Effector memory CD4-positive, alpha-beta T cell (primary cell): ENCODE data around the gene KLHL41.
A peak's percentile ranks its signal among the peaks of the same experiment; 100 is the strongest.
"Not testable (repeated sequence)": the region's sequence is repeated elsewhere in the genome, so short reads cannot be mapped to it uniquely, and the experiment has no call there.

Experiments
- DNase-seq, 3 donors: peaks; one replicate each; pipeline ENCODE4 v3.0.0-alpha.2; 2020
- H3K27ac ChIP-seq: 2 replicates; pipeline ENCODE4 v1.7.0; 2013; ENCODE audit warnings: mild to moderate bottlenecking, low read length, moderate library complexity; ENCODE audit not compliant: insufficient read depth, poor library complexity, severe bottlenecking
- H3K27me3 ChIP-seq: replicated peaks from 2 replicates; pipeline ENCODE4 v1.7.0; 2013; ENCODE audit warnings: mild to moderate bottlenecking, low read length; ENCODE audit not compliant: insufficient read depth, control insufficient read depth, poor library complexity, severe bottlenecking
- H3K36me3 ChIP-seq: 2 replicates; pipeline ENCODE4 v1.7.0; 2013; ENCODE audit warnings: mild to moderate bottlenecking, low read length, moderate library complexity; ENCODE audit not compliant: control insufficient read depth, insufficient read depth
- H3K4me1 ChIP-seq: 2 replicates; pipeline ENCODE4 v1.7.0; 2013; ENCODE audit warnings: low read length, mild to moderate bottlenecking; ENCODE audit not compliant: control insufficient read depth, insufficient read depth, poor library complexity, severe bottlenecking
- H3K4me3 ChIP-seq: 2 replicates; pipeline ENCODE4 v1.7.0; 2013; ENCODE audit warnings: low read length, low read depth, mild to moderate bottlenecking; ENCODE audit not compliant: insufficient read depth, poor library complexity, severe bottlenecking
- H3K9me3 ChIP-seq: 2 replicates; pipeline ENCODE4 v1.7.0; 2013; ENCODE audit warnings: mild to moderate bottlenecking, low read length, moderate library complexity; ENCODE audit not compliant: control insufficient read depth

The KLHL41 gene

GRCh38 chr2:169569948-169570347 lies 60.4 kb downstream of the KLHL41 start:
- Histone ChIP-seq H3K4me1 (no peaks in the 10 kb centered on the region), H3K27ac (no peak overlapping the region), H3K27me3 (no peaks in the 10 kb centered on the region), H3K36me3 (peaks cover 6% of the 10 kb centered on the region), H3K9me3 (no peaks in the 10 kb centered on the region), H3K4me3 (no peak overlapping the region)
- no peak for DNase-seq

GRCh38 chr2:169570752-169571151 lies 61.2 kb downstream of the KLHL41 start:
- H3K9me3 ChIP-seq, H3K27me3 ChIP-seq, H3K4me3 ChIP-seq, DNase-seq, H3K4me1 ChIP-seq, H3K27ac ChIP-seq, H3K36me3 ChIP-seq: not testable (repeated sequence)

GRCh38 chr2:169571571-169571970 lies 62.1 kb downstream of the KLHL41 start:
- no peak for DNase-seq
- Histone ChIP-seq H3K9me3 (no peaks in the 10 kb centered on the region), H3K27ac (no peak overlapping the region), H3K4me3 (no peak overlapping the region), H3K4me1 (no peaks in the 10 kb centered on the region), H3K27me3 (no peaks in the 10 kb centered on the region), H3K36me3 (peaks cover 6% of the 10 kb centered on the region)

GRCh38 chr2:169572189-169572588 lies 62.7 kb downstream of the KLHL41 start:
- Histone ChIP-seq H3K4me3 (no peak overlapping the region), H3K36me3 (peaks cover 6% of the 10 kb centered on the region)

GRCh38 chr2:169572821-169573159 lies 63.3 kb downstream of the KLHL41 start:
- Histone ChIP-seq H3K4me1 (no peaks in the 10 kb centered on the region), H3K4me3 (peak overlapping the region; percentile 75), H3K27ac (no peak overlapping the region), H3K27me3 (no peaks in the 10 kb centered on the region), H3K36me3 (peaks cover 6% of the 10 kb centered on the region), H3K9me3 (no peaks in the 10 kb centered on the region)
- no peak for DNase-seq

More at GRCh38 chr2:169572189-169572588, 62.7 kb downstream of the KLHL41 start:
- no peaks in the 10 kb centered on the region for H3K4me1 ChIP-seq
- no peak overlapping the region for H3K27ac ChIP-seq
- no peaks in the 10 kb centered on the region for H3K27me3 ChIP-seq
- DNase-seq = no peak
- H3K9me3 ChIP-seq = no peaks in the 10 kb centered on the region

- no peaks in the 10 kb centered on the region for H3K4me1 ChIP-seq
- peak within 1 kb of the TSS; percentile 63 for H3K27ac ChIP-seq
- peak within 1 kb of the TSS; percentile 75 for H3K4me3 ChIP-seq
- peaks cover 3% of the 10 kb centered on the region for H3K36me3 ChIP-seq
- no peaks in the 10 kb centered on the region for H3K27me3 ChIP-seq
- no peaks in the 10 kb centered on the region for H3K9me3 ChIP-seq
- DNase-seq = peak; percentile 73 to 80 (median 79)
Measured at GRCh38 chr2:169573160-169573973, 63.9 kb downstream of the KLHL41 start, which contains the start of gene FASTKD1. TSS of gene FASTKD1 (minus strand) at chr2:169573865. CDS start at chr2:169572029, 1,836 bp downstream.

GRCh38 chr2:169573974-169574299 lies 64.4 kb downstream of the KLHL41 start:
- no peak for DNase-seq
- Histone ChIP-seq H3K4me3 (peak overlapping the region; percentile 75), H3K36me3 (peaks cover 2% of the 10 kb centered on the region), H3K27me3 (no peaks in the 10 kb centered on the region), H3K27ac (peak overlapping the region; percentile 63), H3K4me1 (no peaks in the 10 kb centered on the region), H3K9me3 (no peaks in the 10 kb centered on the region)

GRCh38 chr2:169574539-169574938 lies 65.0 kb downstream of the KLHL41 start:
- H3K4me3 ChIP-seq, H3K36me3 ChIP-seq, DNase-seq, H3K4me1 ChIP-seq, H3K27me3 ChIP-seq, H3K27ac ChIP-seq, H3K9me3 ChIP-seq: not testable (repeated sequence)

GRCh38 chr2:169575264-169575663 lies 65.8 kb downstream of the KLHL41 start:
- H3K27ac ChIP-seq, DNase-seq, H3K36me3 ChIP-seq, H3K4me3 ChIP-seq, H3K4me1 ChIP-seq, H3K9me3 ChIP-seq, H3K27me3 ChIP-seq: not testable (repeated sequence)
